ENCODE results near the gene ST3GAL6.

DNA sequence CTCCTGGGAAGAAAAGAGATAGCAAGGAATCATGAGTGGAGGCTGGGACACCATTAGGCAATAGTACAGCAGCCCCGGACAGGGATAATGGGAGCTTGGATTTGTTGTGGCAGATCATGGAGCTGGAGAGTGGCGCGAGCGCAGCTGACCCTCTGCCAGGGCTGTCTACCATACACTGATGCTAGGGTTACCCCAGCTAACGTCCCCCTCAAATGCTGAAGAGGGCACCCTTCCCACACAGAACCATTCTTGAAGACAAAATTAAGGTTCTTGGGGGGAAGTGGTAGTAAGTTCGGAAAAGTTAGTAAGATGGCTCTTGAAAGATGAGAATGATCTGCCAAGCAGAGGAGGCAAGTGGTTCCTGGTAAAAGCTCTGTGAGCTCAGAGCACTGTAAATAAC, 61.1 kb downstream of the ST3GAL6 start:
- TF ChIP-seq, protein P1, sequence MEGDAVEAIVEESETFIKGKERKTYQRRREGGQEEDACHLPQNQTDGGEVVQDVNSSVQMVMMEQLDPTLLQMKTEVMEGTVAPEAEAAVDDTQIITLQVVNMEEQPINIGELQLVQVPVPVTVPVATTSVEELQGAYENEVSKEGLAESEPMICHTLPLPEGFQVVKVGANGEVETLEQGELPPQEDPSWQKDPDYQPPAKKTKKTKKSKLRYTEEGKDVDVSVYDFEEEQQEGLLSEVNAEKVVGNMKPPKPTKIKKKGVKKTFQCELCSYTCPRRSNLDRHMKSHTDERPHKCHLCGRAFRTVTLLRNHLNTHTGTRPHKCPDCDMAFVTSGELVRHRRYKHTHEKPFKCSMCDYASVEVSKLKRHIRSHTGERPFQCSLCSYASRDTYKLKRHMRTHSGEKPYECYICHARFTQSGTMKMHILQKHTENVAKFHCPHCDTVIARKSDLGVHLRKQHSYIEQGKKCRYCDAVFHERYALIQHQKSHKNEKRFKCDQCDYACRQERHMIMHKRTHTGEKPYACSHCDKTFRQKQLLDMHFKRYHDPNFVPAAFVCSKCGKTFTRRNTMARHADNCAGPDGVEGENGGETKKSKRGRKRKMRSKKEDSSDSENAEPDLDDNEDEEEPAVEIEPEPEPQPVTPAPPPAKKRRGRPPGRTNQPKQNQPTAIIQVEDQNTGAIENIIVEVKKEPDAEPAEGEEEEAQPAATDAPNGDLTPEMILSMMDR (IDR thresholded peaks at IDR 0.05; ENCODE audit: poor library complexity, severe bottlenecking) = no peak
- no peak for TF ChIP-seq EZH2 (IDR thresholded peaks at IDR 0.05; ENCODE audit: borderline replicate concordance, insufficient read depth, low read length, poor library complexity, severe bottlenecking)
- no peak for TF ChIP-seq POLR2AphosphoS5 (IDR thresholded peaks at IDR 0.05)
- TF ChIP-seq TAF1 (IDR thresholded peaks at IDR 0.05; ENCODE audit: low read depth) = no peak
